Dermis microvascular lymphatic vessel endothelial cell (primary cell): ENCODE results near the gene TANC1. TPM values are rescaled to one million over a fixed set of nuclear protein-coding genes. Genes with fewer than 3 reads are reported as not detected.

Source experiments
- DNase-seq, 2 donors: peaks; one replicate each; pipeline versions ENCODE4 v3.0.0 to v3.0.0-alpha.2; 2010; ENCODE audit warnings: low read depth in 2 of 2
- total RNA-seq: library from RNA; depleted of rRNA; stranded (reverse); fragments of >200 nt; gene quantifications from 2 replicates; pipeline ENCODE4 v1.2.1, GENCODE V29; 2014

The TANC1 gene
- total RNA-seq, 1 donor from 2014 or later = 49.7 TPM

- DNase-seq = no peak
Measured at GRCh38 chr2:158993721-158994587, 25.5 kb downstream of the TANC1 start.

- DNase-seq = no peak
Measured at GRCh38 chr2:158994920-158995676, 26.7 kb downstream of the TANC1 start.

- no peak for DNase-seq
Measured at GRCh38 chr2:158995677-158996049, 27.2 kb downstream of the TANC1 start.

- no peak for DNase-seq
Measured at GRCh38 chr2:158996378-158996993, 28.0 kb downstream of the TANC1 start.

GRCh38 chr2:158997037-158997790 lies 28.8 kb downstream of the TANC1 start:
- DNase-seq = peak; percentile 11 to 50

GRCh38 chr2:158998551-158999248 lies 30.3 kb downstream of the TANC1 start:
- DNase-seq = peak in 1 of 2 donors; percentile 92

- DNase-seq = peak; percentile 9 to 83
Measured at GRCh38 chr2:158999458-158999857, 31.0 kb downstream of the TANC1 start.

- no peak for DNase-seq
Measured at GRCh38 chr2:159000072-159000471, 31.6 kb downstream of the TANC1 start.

GRCh38 chr2:159002462-159003111 lies 34.1 kb downstream of the TANC1 start:
- no peak for DNase-seq

- DNase-seq = no peak
Measured at GRCh38 chr2:159003555-159003954, 35.1 kb downstream of the TANC1 start.

- no peak for DNase-seq
Measured at GRCh38 chr2:159004849-159005248, 36.4 kb downstream of the TANC1 start.

- no peak for DNase-seq
Measured at GRCh38 chr2:159009940-159010339, 41.5 kb downstream of the TANC1 start.

- DNase-seq = peak in 1 of 2 donors; percentile 32
Measured at GRCh38 chr2:159010340-159010739, 41.9 kb downstream of the TANC1 start.

- DNase-seq = peak in 1 of 2 donors; percentile 30
Measured at GRCh38 chr2:159010963-159011362, 42.5 kb downstream of the TANC1 start.

- no peak for DNase-seq
Measured at GRCh38 chr2:159012142-159012541, 43.7 kb downstream of the TANC1 start.

- DNase-seq = no peak
Measured at GRCh38 chr2:159013103-159013502, 44.7 kb downstream of the TANC1 start.

GRCh38 chr2:159015174-159015573 lies 46.7 kb downstream of the TANC1 start:
- DNase-seq = no peak

GRCh38 chr2:159015823-159016222 lies 47.4 kb downstream of the TANC1 start:
- DNase-seq = no peak

- no peak for DNase-seq
Measured at GRCh38 chr2:159017837-159018236, 49.4 kb downstream of the TANC1 start.

GRCh38 chr2:159019021-159019420 lies 50.6 kb downstream of the TANC1 start:
- no peak for DNase-seq
